Measurements from ENCODE around the gene PTGIS.
"Not testable (repeated sequence)": the region's sequence is repeated elsewhere in the genome, so short reads cannot be mapped to it uniquely, and the experiment has no call there.

The PTGIS gene

GRCh38 chr20:49579874-49580812 is 12.2 kb upstream of the PTGIS start:
- no peak for DNase-seq (ENCODE audit: low read depth in 3 of 3, low spot score in 1 of 3)

GRCh38 chr20:49579195-49579594 is 11.3 kb upstream of the PTGIS start:
- DNase-seq (ENCODE audit: low read depth in 3 of 3, low spot score in 1 of 3), result no peak

GRCh38 chr20:49578436-49578835 is 10.5 kb upstream of the PTGIS start:
- DNase-seq (ENCODE audit: low read depth in 3 of 3, low spot score in 1 of 3), result no peak

- DNase-seq (ENCODE audit: low read depth in 3 of 3, low spot score in 1 of 3), result no peak
Measured at GRCh38 chr20:49575551-49576060, 7.7 kb upstream of the PTGIS start.

- no peak for DNase-seq (ENCODE audit: low read depth in 3 of 3, low spot score in 1 of 3)
Measured at GRCh38 chr20:49573900-49574416, 6.0 kb upstream of the PTGIS start.

GRCh38 chr20:49572857-49573256 is 4.9 kb upstream of the PTGIS start:
- no peak for DNase-seq (ENCODE audit: low read depth in 3 of 3, low spot score in 1 of 3)

- DNase-seq (ENCODE audit: low read depth in 3 of 3, low spot score in 1 of 3), result no peak
Measured at GRCh38 chr20:49571553-49571835, 3.6 kb upstream of the PTGIS start.

- no peak for DNase-seq (ENCODE audit: low read depth in 3 of 3, low spot score in 1 of 3)
Measured at GRCh38 chr20:49570828-49571552, 3.1 kb upstream of the PTGIS start.

GRCh38 chr20:49570161-49570827 is 2.4 kb upstream of the PTGIS start:
- no peak for DNase-seq (ENCODE audit: low read depth in 3 of 3, low spot score in 1 of 3)

- no peak for DNase-seq (ENCODE audit: low read depth in 3 of 3, low spot score in 1 of 3)
Measured at GRCh38 chr20:49569411-49570115, 1.6 kb upstream of the PTGIS start.

GRCh38 chr20:49568278-49569151 is 578 bp upstream of the PTGIS start:
- DNase-seq (ENCODE audit: low read depth in 3 of 3, low spot score in 1 of 3), result no peak

- no peak for DNase-seq (ENCODE audit: low read depth in 3 of 3, low spot score in 1 of 3)
Measured at GRCh38 chr20:49566401-49567364, 1.3 kb downstream of the PTGIS start.

GRCh38 chr20:49564991-49565390 is 2.9 kb downstream of the PTGIS start:
- not testable (repeated sequence) for DNase-seq (ENCODE audit: low read depth in 3 of 3, low spot score in 1 of 3)

- DNase-seq (ENCODE audit: low read depth in 3 of 3, low spot score in 1 of 3), result no peak
Measured at GRCh38 chr20:49563015-49563980, 4.6 kb downstream of the PTGIS start.

- no peak for DNase-seq (ENCODE audit: low read depth in 3 of 3, low spot score in 1 of 3)
Measured at GRCh38 chr20:49562311-49563014, 5.5 kb downstream of the PTGIS start.

- DNase-seq (ENCODE audit: low read depth in 3 of 3, low spot score in 1 of 3), result no peak
Measured at GRCh38 chr20:49561806-49562205, 6.1 kb downstream of the PTGIS start.

GRCh38 chr20:49561256-49561655 is 6.7 kb downstream of the PTGIS start:
- DNase-seq (ENCODE audit: low read depth in 3 of 3, low spot score in 1 of 3), result no peak
